Coronary artery (tissue), 2 donors: Measurements from ENCODE around the gene CORO2A.

ENCODE experiments used
- DNase-seq: peaks from one replicate; pipeline ENCODE4 v3.0.0-alpha.2; 2017; ENCODE audit warnings: low spot score
- H3K27ac ChIP-seq, 2 donors: fragments of 200-600 bp; sonication (generic); one replicate each; pipeline ENCODE4 v1.5.1; 2016 to 2019
- H3K4me3 ChIP-seq: fragments of 200-600 bp; sonication (generic); 2 replicates; pipeline ENCODE4 v1.5.1; 2016; ENCODE audit warnings: mild to moderate bottlenecking, moderate library complexity
- CTCF ChIP-seq: fragments of 200-600 bp; sonication (generic); IDR thresholded peaks from one replicate; pipeline ENCODE4 v1.5.1; 2019; ENCODE audit warnings: antibody characterized with exemption

CORO2A gene

GRCh38 chr9:98214811-98215210, 22.4 kb upstream of the CORO2A start:
- TF ChIP-seq CTCF: no peak
- no peak for DNase-seq
- no peak overlapping the region for H3K4me3 ChIP-seq
- H3K27ac ChIP-seq: no peak overlapping the region

- DNase-seq: no peak
- H3K27ac ChIP-seq: no peak overlapping the region
- no peak for TF ChIP-seq CTCF
Observed at GRCh38 chr9:98211260-98211659, 18.8 kb upstream of the CORO2A start.

GRCh38 chr9:98210435-98210834, 18.0 kb upstream of the CORO2A start:
- TF ChIP-seq CTCF: no peak
- H3K4me3 ChIP-seq: no peak overlapping the region
- no peak for DNase-seq
- no peak overlapping the region for H3K27ac ChIP-seq

More at GRCh38 chr9:98211260-98211659, 18.8 kb upstream of the CORO2A start:
- H3K4me3 ChIP-seq: no peak overlapping the region

- no peak for DNase-seq
- no peak overlapping the region for H3K4me3 ChIP-seq
- H3K27ac ChIP-seq: no peak overlapping the region
- no peak for TF ChIP-seq CTCF
Observed at GRCh38 chr9:98209530-98209929, 17.1 kb upstream of the CORO2A start.

GRCh38 chr9:98208635-98209034, 16.2 kb upstream of the CORO2A start:
- no peak overlapping the region for H3K27ac ChIP-seq

GRCh38 chr9:98207606-98208005, 15.2 kb upstream of the CORO2A start:
- TF ChIP-seq CTCF: no peak
- Histone ChIP-seq H3K4me3 (no peak overlapping the region), H3K27ac (no peak overlapping the region)
- DNase-seq: no peak

More at GRCh38 chr9:98208635-98209034, 16.2 kb upstream of the CORO2A start:
- no peak overlapping the region for H3K4me3 ChIP-seq
- no peak for TF ChIP-seq CTCF
- DNase-seq: no peak

- DNase-seq: no peak
- TF ChIP-seq CTCF: no peak
- Histone ChIP-seq H3K4me3 (no peak overlapping the region), H3K27ac (no peak overlapping the region)
Observed at GRCh38 chr9:98206754-98207153, 14.3 kb upstream of the CORO2A start.
